GM12874 (cell line): Measurements from ENCODE around the gene ZKSCAN3.

Experiments
- TF ChIP-seq, protein P1 (sequence below): IDR thresholded peaks from 2 replicates; pipeline ENCODE4 v1.5.1; 2011; ENCODE audit warnings: low read depth, mild to moderate bottlenecking, control low read depth, low read length, moderate library complexity; ENCODE audit not compliant: insufficient read depth

ZKSCAN3 gene

DNA sequence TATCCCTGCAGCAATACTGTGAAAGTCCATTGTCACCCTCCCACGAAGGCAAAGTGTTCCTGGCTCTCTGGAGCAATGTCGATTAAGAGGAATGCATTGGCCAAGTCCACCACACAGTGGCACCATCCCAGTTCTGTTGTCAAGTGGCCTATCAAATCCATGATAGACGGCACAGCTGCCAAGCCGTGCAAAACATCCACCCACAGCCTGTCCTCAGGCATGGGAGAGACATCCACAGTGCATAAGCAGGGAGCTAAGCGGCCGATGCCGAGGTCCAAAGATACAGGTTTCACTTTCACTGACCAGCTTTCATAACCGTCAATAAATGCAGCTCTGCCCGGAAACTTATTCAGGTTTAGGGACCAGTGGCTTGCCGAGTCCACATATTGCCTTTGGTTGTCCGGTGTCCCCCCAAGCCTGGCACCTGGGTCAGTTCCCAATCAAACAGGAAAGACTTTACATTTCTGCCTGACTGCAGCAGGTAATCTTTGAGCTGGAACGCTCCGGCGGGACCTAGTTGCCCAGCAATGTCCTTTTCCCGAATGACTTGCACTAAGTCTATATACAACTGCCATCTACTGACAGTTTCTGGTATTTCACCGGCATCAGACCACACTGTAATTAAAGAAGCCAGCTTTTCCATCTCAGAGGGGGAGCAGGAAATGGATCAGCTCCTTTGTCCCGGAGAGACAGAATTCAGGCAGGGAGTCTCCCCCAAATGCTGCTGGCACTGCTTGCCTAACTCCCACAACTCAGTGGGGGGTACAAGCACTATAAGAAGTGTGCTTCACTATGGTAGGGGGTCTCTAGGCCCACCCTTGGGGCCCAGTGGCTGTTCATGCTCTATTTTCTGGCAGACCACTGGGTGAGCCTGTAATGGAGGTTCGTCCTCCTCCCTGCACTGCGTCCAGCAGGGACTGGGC lies 6.3 kb downstream of the ZKSCAN3 start:
- TF ChIP-seq, protein P1, sequence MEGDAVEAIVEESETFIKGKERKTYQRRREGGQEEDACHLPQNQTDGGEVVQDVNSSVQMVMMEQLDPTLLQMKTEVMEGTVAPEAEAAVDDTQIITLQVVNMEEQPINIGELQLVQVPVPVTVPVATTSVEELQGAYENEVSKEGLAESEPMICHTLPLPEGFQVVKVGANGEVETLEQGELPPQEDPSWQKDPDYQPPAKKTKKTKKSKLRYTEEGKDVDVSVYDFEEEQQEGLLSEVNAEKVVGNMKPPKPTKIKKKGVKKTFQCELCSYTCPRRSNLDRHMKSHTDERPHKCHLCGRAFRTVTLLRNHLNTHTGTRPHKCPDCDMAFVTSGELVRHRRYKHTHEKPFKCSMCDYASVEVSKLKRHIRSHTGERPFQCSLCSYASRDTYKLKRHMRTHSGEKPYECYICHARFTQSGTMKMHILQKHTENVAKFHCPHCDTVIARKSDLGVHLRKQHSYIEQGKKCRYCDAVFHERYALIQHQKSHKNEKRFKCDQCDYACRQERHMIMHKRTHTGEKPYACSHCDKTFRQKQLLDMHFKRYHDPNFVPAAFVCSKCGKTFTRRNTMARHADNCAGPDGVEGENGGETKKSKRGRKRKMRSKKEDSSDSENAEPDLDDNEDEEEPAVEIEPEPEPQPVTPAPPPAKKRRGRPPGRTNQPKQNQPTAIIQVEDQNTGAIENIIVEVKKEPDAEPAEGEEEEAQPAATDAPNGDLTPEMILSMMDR: peak; percentile 68

DNA sequence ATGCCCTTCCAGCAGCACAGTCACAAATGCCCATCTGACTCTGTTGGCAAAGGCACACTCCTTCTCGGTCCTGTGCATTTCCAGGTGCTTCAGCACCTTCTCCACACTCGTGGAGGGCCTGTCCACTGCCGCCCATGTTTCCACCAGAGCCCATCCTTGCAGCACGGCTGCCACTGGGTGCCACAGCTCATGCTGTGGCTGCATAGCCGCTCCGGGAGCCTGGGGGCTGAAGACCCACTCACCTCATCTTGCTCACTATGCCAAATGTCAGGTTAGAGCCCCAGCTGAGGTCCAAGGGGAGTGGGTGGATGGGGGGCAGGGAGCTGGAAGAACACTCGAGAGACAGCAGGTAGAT lies 6.9 kb downstream of the ZKSCAN3 start:
- TF ChIP-seq, protein P1: no peak

DNA sequence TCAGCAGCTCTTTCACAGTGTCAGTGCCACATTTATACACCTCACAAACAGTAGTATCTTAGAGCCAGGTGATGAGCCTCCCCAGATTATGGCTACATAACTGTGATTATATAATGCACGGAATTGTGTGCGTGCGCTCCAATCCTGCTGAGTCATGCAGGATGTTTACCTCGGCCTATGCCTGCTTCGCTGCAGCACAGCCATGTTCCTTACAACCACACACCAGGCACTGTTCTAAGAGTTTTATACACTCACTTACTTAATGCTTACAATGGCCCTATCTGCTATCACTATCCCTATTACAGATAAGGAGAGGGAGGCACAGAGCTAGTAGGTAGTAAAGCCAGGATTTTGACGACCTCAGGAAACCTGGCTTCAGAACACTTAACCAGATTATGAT lies 7.3 kb downstream of the ZKSCAN3 start:
- TF ChIP-seq, protein P1: no peak

DNA sequence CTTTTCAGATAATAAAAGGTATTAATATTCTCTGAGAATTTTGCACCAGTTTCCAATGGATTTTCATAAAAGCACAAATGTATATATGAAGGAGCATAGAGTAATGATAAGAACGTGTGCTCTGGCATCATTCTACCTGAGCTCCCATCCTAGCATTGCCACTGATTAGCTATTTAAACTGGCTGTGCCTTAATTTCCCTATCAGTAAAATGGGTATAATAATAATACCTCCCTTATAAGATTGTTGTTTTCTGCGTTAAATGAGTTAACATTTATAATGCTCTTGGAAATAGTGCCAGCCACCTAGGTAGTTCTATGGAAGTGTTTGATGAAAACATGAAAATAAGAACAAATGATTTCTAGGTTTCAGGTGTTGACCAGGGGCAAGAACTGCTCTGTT lies 11.2 kb downstream of the ZKSCAN3 start:
- TF ChIP-seq, protein P1: no peak

DNA sequence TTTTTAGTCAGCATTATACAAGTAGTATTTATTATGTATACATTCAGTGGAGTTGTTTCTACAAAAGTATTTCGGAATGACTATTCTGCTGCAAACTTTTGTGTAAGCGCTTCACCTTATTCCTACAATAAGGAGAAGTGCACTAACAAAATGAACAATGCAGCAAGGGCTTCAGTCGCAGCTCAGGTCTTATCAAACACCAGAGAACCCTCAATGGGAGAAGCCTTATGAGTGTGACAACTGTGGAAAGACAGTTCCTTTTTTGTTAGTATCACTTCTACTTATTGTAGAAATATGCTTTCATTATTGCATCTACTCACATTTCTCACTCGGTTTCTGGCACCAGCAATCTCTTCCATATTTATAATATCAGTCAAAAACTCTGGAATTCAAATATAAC lies 18.8 kb downstream of the ZKSCAN3 start:
- TF ChIP-seq, protein P1: no peak

DNA sequence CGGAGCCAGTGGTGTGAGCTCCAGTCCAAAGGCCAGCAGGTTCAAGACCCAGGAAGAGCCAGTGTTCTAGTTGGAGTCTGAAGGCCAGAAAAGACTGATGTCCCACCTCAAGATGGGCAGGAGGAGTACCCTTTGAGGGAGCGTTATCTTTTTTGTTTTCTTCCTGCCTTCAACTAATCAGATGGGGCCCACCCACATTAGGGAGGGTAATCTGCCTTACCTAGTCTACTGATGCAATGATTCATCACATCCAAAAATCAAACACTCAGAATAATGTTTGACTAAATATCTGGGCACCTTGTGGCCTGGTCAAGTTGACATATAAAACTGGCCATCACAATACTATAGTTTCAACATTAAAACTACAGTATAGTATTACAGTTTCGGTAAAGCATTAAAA lies 19.7 kb downstream of the ZKSCAN3 start:
- TF ChIP-seq, protein P1: no peak

DNA sequence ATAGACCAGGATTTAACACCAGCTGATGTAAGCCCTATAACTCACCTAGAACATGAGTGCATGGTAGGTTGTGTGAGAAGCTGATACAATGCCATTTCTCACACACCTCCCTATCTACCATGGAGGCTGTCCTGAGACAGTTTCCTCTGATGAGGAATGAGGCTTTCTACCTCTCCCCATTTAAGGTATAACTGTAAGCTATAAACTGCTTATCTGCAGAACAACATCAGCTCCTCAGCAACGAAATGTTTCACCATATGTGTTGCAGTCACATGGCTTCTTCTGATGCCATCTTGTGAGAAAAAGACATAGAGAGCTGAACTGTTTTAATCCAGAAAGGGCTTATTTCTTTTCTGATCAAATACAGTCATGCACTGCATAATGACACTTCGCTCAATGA lies 20.7 kb downstream of the ZKSCAN3 start:
- TF ChIP-seq, protein P1: no peak
